Neural progenitor cell (in vitro differentiated cells): ENCODE results near the gene HMBS. TPM values are rescaled to one million over a fixed set of nuclear protein-coding genes. Genes with fewer than 3 reads are reported as not detected.

Experiments
- DNase-seq: peaks from one replicate; pipeline ENCODE4 v3.0.0-alpha.2; 2016; ENCODE audit warnings: low spot score
- H2AFZ ChIP-seq: fragments of 200-600 bp; sonication (generic); replicated peaks from 2 replicates; pipeline ENCODE4 v1.6.1; 2016; ENCODE audit warnings: antibody characterized with exemption
- H3F3A ChIP-seq: fragments of 200-600 bp; sonication (generic); 2 replicates; pipeline ENCODE4 v1.6.1; 2016; ENCODE audit warnings: antibody characterized with exemption, low read depth
- H3K27ac ChIP-seq: fragments of 200-600 bp; sonication (generic); 2 replicates; pipeline ENCODE4 v1.5.1; 2016; ENCODE audit warnings: mild to moderate bottlenecking
- H3K27me3 ChIP-seq: fragments of 200-600 bp; sonication (generic); 2 replicates; pipeline ENCODE4 v1.6.1; 2016; ENCODE audit warnings: mild to moderate bottlenecking, moderate library complexity
- H3K36me3 ChIP-seq: fragments of 200-600 bp; sonication (generic); 2 replicates; pipeline ENCODE4 v1.5.1; 2016
- H3K4me1 ChIP-seq: fragments of 200-600 bp; sonication (generic); 2 replicates; pipeline ENCODE4 v1.6.1; 2016; ENCODE audit warnings: mixed run types
- H3K4me2 ChIP-seq: fragments of 200-600 bp; sonication (generic); 2 replicates; pipeline ENCODE4 v1.6.1; 2016
- H3K4me3 ChIP-seq: fragments of 200-600 bp; sonication (generic); 2 replicates; pipeline ENCODE4 v1.5.1; 2016
- H3K79me2 ChIP-seq: fragments of 200-600 bp; sonication (generic); 2 replicates; pipeline ENCODE4 v1.6.1; 2016; ENCODE audit warnings: low read depth
- H3K9ac ChIP-seq: fragments of 200-600 bp; sonication (generic); 2 replicates; pipeline ENCODE4 v1.6.1; 2016
- H3K9me3 ChIP-seq: fragments of 200-600 bp; sonication (generic); 2 replicates; pipeline ENCODE4 v1.5.1; 2016; ENCODE audit warnings: low read depth
- H4K20me1 ChIP-seq: fragments of 200-600 bp; sonication (generic); 2 replicates; pipeline ENCODE4 v1.6.1; 2016; ENCODE audit warnings: low read depth
- H3K27ac Mint-ChIP-seq: 3 replicates; pipeline ENCODE4 v1.8.0; 2021; ENCODE audit warnings: mixed read lengths
- H3K27me3 Mint-ChIP-seq: 2 replicates; pipeline ENCODE4 v1.8.0; 2022; ENCODE audit warnings: low read depth, mild to moderate bottlenecking, inconsistent platforms, moderate library complexity, mixed read lengths; ENCODE audit not compliant: insufficient read depth
- H3K36me3 Mint-ChIP-seq: 3 replicates; pipeline ENCODE4 v1.8.0; 2021; ENCODE audit warnings: mixed read lengths
- H3K4me1 Mint-ChIP-seq: 3 replicates; pipeline ENCODE4 v1.8.0; 2021; ENCODE audit warnings: mixed read lengths
- H3K4me3 Mint-ChIP-seq: 3 replicates; pipeline ENCODE4 v1.8.0; 2021; ENCODE audit warnings: mild to moderate bottlenecking, moderate library complexity, mixed read lengths
- H3K9me3 Mint-ChIP-seq: 3 replicates; pipeline ENCODE4 v1.8.0; 2020; ENCODE audit warnings: mixed read lengths
- CTCF ChIP-seq: fragments of 200-600 bp; sonication (generic); IDR thresholded peaks from 2 replicates; pipeline ENCODE4 v1.5.1; 2017; ENCODE audit warnings: antibody characterized with exemption, mild to moderate bottlenecking
- EZH2 ChIP-seq: fragments of 200-600 bp; sonication (generic); IDR thresholded peaks from 2 replicates; pipeline ENCODE4 v1.6.1; 2017; ENCODE audit warnings: antibody characterized with exemption, mild to moderate bottlenecking, moderate library complexity
- EZH2phosphoT487 ChIP-seq: fragments of 200-600 bp; sonication (generic); IDR thresholded peaks from 2 replicates; pipeline ENCODE4 v1.6.1; 2017; ENCODE audit warnings: antibody characterized with exemption
- total RNA-seq: library from RNA; depleted of rRNA; stranded (reverse); fragments of >200 nt; gene quantifications from 2 replicates; pipeline ENCODE4 v1.2.3, GENCODE V29; 2015; ENCODE audit warnings: low replicate concordance

Gene HMBS
- total RNA-seq, 1 donor from 2014 or later = 31.1 TPM

GRCh38 chr11:119121811-119122124 lies 37.1 kb downstream of the HMBS start:
- Histone ChIP-seq H3K27me3 (no peaks in the 10 kb centered on the region), H3F3A (peaks cover 20% of the 10 kb centered on the region), H3K27ac (no peak overlapping the region), H2AFZ (peak overlapping the region; percentile 15), H3K79me2 (peaks cover 43% of the 10 kb centered on the region), H4K20me1 (peaks cover 12% of the 10 kb centered on the region), H3K4me3 (peak overlapping the region; percentile 81), H3K36me3 (no peaks in the 10 kb centered on the region), H3K9me3 (no peaks in the 10 kb centered on the region), H3K4me2 (peak overlapping the region; percentile 93), H3K9ac (peak overlapping the region; percentile 87), H3K4me1 (peaks cover 12% of the 10 kb centered on the region)
- no peak for DNase-seq
- H3K4me3 Mint-ChIP-seq = peak overlapping the region; percentile 92
- H3K27me3 Mint-ChIP-seq = peaks cover 3% of the 10 kb centered on the region
- peaks cover 19% of the 10 kb centered on the region for H3K4me1 Mint-ChIP-seq
- peak overlapping the region; percentile 5 for H3K27ac Mint-ChIP-seq
- H3K36me3 Mint-ChIP-seq = peaks cover 5% of the 10 kb centered on the region
- H3K9me3 Mint-ChIP-seq = no peaks in the 10 kb centered on the region
- TF ChIP-seq EZH2phosphoT487 (no peak), CTCF (no peak), EZH2 (no peak)

- no peaks in the 10 kb centered on the region for H3K9me3 ChIP-seq
- peaks cover 11% of the 10 kb centered on the region for H3K4me1 Mint-ChIP-seq
- peaks cover 1% of the 10 kb centered on the region for H3K27me3 Mint-ChIP-seq
- peaks cover 12% of the 10 kb centered on the region for H3K36me3 Mint-ChIP-seq
- H3K79me2 ChIP-seq = peaks cover 43% of the 10 kb centered on the region
- H3K4me3 Mint-ChIP-seq = no peak overlapping the region
- H4K20me1 ChIP-seq = peaks cover 12% of the 10 kb centered on the region
- H3K27ac ChIP-seq = no peak overlapping the region
- H3F3A ChIP-seq = peaks cover 4% of the 10 kb centered on the region
- no peaks in the 10 kb centered on the region for H3K36me3 ChIP-seq
- no peak overlapping the region for H2AFZ ChIP-seq
- no peak for DNase-seq
- H3K9ac ChIP-seq = no peak overlapping the region
- H3K9me3 Mint-ChIP-seq = no peaks in the 10 kb centered on the region
- H3K4me2 ChIP-seq = no peak overlapping the region
- no peak overlapping the region for H3K4me3 ChIP-seq
- TF ChIP-seq CTCF (no peak), EZH2 (no peak), EZH2phosphoT487 (no peak)
- H3K27ac Mint-ChIP-seq = no peak overlapping the region
- peaks cover 6% of the 10 kb centered on the region for H3K4me1 ChIP-seq
- no peaks in the 10 kb centered on the region for H3K27me3 ChIP-seq
Observed at GRCh38 chr11:119125821-119126220, 41.1 kb downstream of the HMBS start.

GRCh38 chr11:119126675-119127268 lies 42.1 kb downstream of the HMBS start:
- H3K27me3 Mint-ChIP-seq = no peaks in the 10 kb centered on the region
- TF ChIP-seq EZH2 (no peak), EZH2phosphoT487 (no peak), CTCF (no peak)
- Histone ChIP-seq H3K9me3 (no peaks in the 10 kb centered on the region), H3F3A (peaks cover 4% of the 10 kb centered on the region), H3K36me3 (no peaks in the 10 kb centered on the region), H3K4me2 (no peak overlapping the region), H3K27ac (no peak overlapping the region), H3K27me3 (no peaks in the 10 kb centered on the region), H3K4me3 (no peak overlapping the region), H3K79me2 (peaks cover 39% of the 10 kb centered on the region), H4K20me1 (peaks cover 10% of the 10 kb centered on the region), H2AFZ (no peak overlapping the region), H3K4me1 (peaks cover 6% of the 10 kb centered on the region), H3K9ac (no peak overlapping the region)
- H3K27ac Mint-ChIP-seq = no peak overlapping the region
- peaks cover 9% of the 10 kb centered on the region for H3K4me1 Mint-ChIP-seq
- no peak overlapping the region for H3K4me3 Mint-ChIP-seq
- H3K36me3 Mint-ChIP-seq = peaks cover 17% of the 10 kb centered on the region
- no peaks in the 10 kb centered on the region for H3K9me3 Mint-ChIP-seq
- no peak for DNase-seq
